SK-N-SH treated with all-trans-retinoic acid at 6 μM for 48 hours (cell line): ENCODE measurements around the gene RAMACL.

Source experiments
- ATAC-seq: fragments of 200-7000 bp; cut with Tn5 transposase; 3 replicates; pipeline ENCODE4 v1.9.1; 2020; ENCODE audit warnings: mild to moderate bottlenecking, moderate library complexity
- ARNTL ChIP-seq: fragments of 450-650 bp; formaldehyde crosslinking; IDR thresholded peaks from 2 replicates; pipeline ENCODE4 v1.5.0; 2020; ENCODE audit warnings: low read depth, mild to moderate bottlenecking, moderate library complexity, borderline replicate concordance
- BACH2 ChIP-seq: fragments of 250-450 bp; sonication (Bioruptor Pico); IDR thresholded peaks from 2 replicates; pipeline ENCODE4 v1.9.0; 2021; ENCODE audit warnings: mild to moderate bottlenecking, borderline replicate concordance
- CREB5 ChIP-seq: fragments of 250-450 bp; sonication (Bioruptor Pico); IDR thresholded peaks from 2 replicates; pipeline ENCODE4 v1.5.1; 2020; ENCODE audit warnings: low read depth, mild to moderate bottlenecking, moderate library complexity
- CSDC2 ChIP-seq: fragments of 250-450 bp; sonication (Bioruptor Pico); IDR thresholded peaks from 2 replicates; pipeline ENCODE4 v1.5.0; 2020; ENCODE audit warnings: mild to moderate bottlenecking, moderate library complexity
- ESRRG ChIP-seq: fragments of 250-450 bp; sonication (Bioruptor Pico); IDR thresholded peaks from 2 replicates; pipeline ENCODE4 v1.6.1; 2021; ENCODE audit warnings: mild to moderate bottlenecking
- GLIS3 ChIP-seq: fragments of 250-450 bp; sonication (Bioruptor Pico); IDR thresholded peaks from 2 replicates; pipeline ENCODE4 v1.5.0; 2020; ENCODE audit warnings: mild to moderate bottlenecking, moderate library complexity
- ISL1 ChIP-seq: fragments of 250-450 bp; sonication (Bioruptor Pico); IDR thresholded peaks from 2 replicates; pipeline ENCODE4 v2.1.2; 2022; ENCODE audit warnings: mild to moderate bottlenecking, moderate library complexity
- OSR1 ChIP-seq: fragments of 250-450 bp; sonication (Bioruptor Pico); IDR thresholded peaks from 2 replicates; pipeline ENCODE4 v1.8.0; 2022; ENCODE audit warnings: moderate library complexity, mild to moderate bottlenecking, inconsistent platforms
- POU6F1 ChIP-seq: fragments of 250-450 bp; sonication (Bioruptor Pico); IDR thresholded peaks from 2 replicates; pipeline ENCODE4 v1.8.0; 2021; ENCODE audit warnings: low read depth, mild to moderate bottlenecking, moderate library complexity, borderline replicate concordance
- PPARA ChIP-seq: fragments of 250-450 bp; sonication (Bioruptor Pico); IDR thresholded peaks from 2 replicates; pipeline ENCODE4 v1.5.0; 2020; ENCODE audit warnings: mild to moderate bottlenecking, borderline replicate concordance
- RARB ChIP-seq: fragments of 250-450 bp; sonication (Bioruptor Pico); IDR thresholded peaks from 2 replicates; pipeline ENCODE4 v1.8.0; 2021; ENCODE audit warnings: mild to moderate bottlenecking, moderate library complexity
- SNAI2 ChIP-seq: fragments of 250-450 bp; sonication (Bioruptor Pico); IDR thresholded peaks from 2 replicates; pipeline ENCODE4 v1.5.0; 2020; ENCODE audit warnings: mild to moderate bottlenecking, moderate library complexity
- TCF4 ChIP-seq: fragments of 250-450 bp; sonication (Bioruptor Pico); IDR thresholded peaks from 2 replicates; pipeline ENCODE4 v1.8.0; 2021; ENCODE audit warnings: mild to moderate bottlenecking, moderate library complexity, borderline replicate concordance
- TOX ChIP-seq: fragments of 250-450 bp; sonication (Bioruptor Pico); IDR thresholded peaks from 2 replicates; pipeline ENCODE4 v1.8.0; 2021; ENCODE audit warnings: mild to moderate bottlenecking, moderate library complexity, borderline replicate concordance
- TSHZ2 ChIP-seq: fragments of 250-450 bp; sonication (Bioruptor Pico); IDR thresholded peaks from 2 replicates; pipeline ENCODE4 v1.5.0; 2020; ENCODE audit warnings: mild to moderate bottlenecking, moderate library complexity
- ZC3H10 ChIP-seq: fragments of 250-450 bp; sonication (Bioruptor Pico); IDR thresholded peaks from 2 replicates; pipeline ENCODE4 v1.5.1; 2021; ENCODE audit warnings: mild to moderate bottlenecking, moderate library complexity
- ZFP3 ChIP-seq: fragments of 250-450 bp; sonication (Bioruptor Pico); IDR thresholded peaks from 2 replicates; pipeline ENCODE4 v1.5.0; 2020; ENCODE audit warnings: mild to moderate bottlenecking, moderate library complexity
- ZFP30 ChIP-seq: fragments of 450-650 bp; formaldehyde crosslinking; IDR thresholded peaks from 2 replicates; pipeline ENCODE4 v1.5.0; 2022; ENCODE audit warnings: mild to moderate bottlenecking, moderate library complexity
- ZNF565 ChIP-seq: fragments of 450-650 bp; formaldehyde crosslinking; conservative IDR thresholded peaks from 2 replicates; pipeline ENCODE4 v1.5.0; 2020; ENCODE audit warnings: low read depth, mild to moderate bottlenecking, moderate library complexity
- ZNF70 ChIP-seq: fragments of 450-650 bp; formaldehyde crosslinking; IDR thresholded peaks from 2 replicates; pipeline ENCODE4 v1.5.0; 2020; ENCODE audit warnings: mild to moderate bottlenecking, moderate library complexity
- ZNF8 ChIP-seq: fragments of 450-650 bp; formaldehyde crosslinking; IDR thresholded peaks from 2 replicates; pipeline ENCODE4 v1.5.0; 2020; ENCODE audit warnings: mild to moderate bottlenecking, moderate library complexity

Gene RAMACL

GRCh38 chr6:166567107-166567506 is 19.4 kb downstream of the RAMACL start:
- ATAC-seq: peak; percentile 90
- TF ChIP-seq TCF4 (CRISPR knock-in tag): no peak
- no peak for TF ChIP-seq ZFP3 (CRISPR knock-in tag)
- TF ChIP-seq ZC3H10: no peak
- no peak for TF ChIP-seq TSHZ2 (CRISPR knock-in tag)
- TF ChIP-seq GLIS3 (CRISPR knock-in tag): no peak
- no peak for TF ChIP-seq OSR1 (CRISPR knock-in tag)
- TF ChIP-seq POU6F1 (CRISPR knock-in tag): no peak
- TF ChIP-seq CSDC2 (CRISPR knock-in tag): no peak
- TF ChIP-seq ZNF70 (CRISPR knock-in tag): no peak
- no peak for TF ChIP-seq ZFP30 (CRISPR knock-in tag)
- no peak for TF ChIP-seq ZNF565
- no peak for TF ChIP-seq BACH2 (CRISPR knock-in tag)
- TF ChIP-seq ESRRG (CRISPR knock-in tag): no peak
- TF ChIP-seq SNAI2 (CRISPR knock-in tag): no peak
- no peak for TF ChIP-seq ZNF8 (CRISPR knock-in tag)
- TF ChIP-seq ARNTL (CRISPR knock-in tag): no peak
- no peak for TF ChIP-seq PPARA (CRISPR knock-in tag)

GRCh38 chr6:166566026-166567011 is 20.2 kb downstream of the RAMACL start:
- TF ChIP-seq ZFP30 (CRISPR knock-in tag) (no peak), PPARA (CRISPR knock-in tag) (no peak), RARB (CRISPR knock-in tag) (no peak), ZNF565 (no peak), ZFP3 (CRISPR knock-in tag) (no peak), TOX (CRISPR knock-in tag) (no peak), CSDC2 (CRISPR knock-in tag) (no peak), CREB5 (no peak), ESRRG (CRISPR knock-in tag) (no peak), POU6F1 (CRISPR knock-in tag) (no peak), BACH2 (CRISPR knock-in tag) (no peak)
- TF ChIP-seq, all 23 proteins: peak for 0
- peak; percentile 18 for ATAC-seq

GRCh38 chr6:166565084-166565967 is 21.2 kb downstream of the RAMACL start:
- TF ChIP-seq OSR1 (CRISPR knock-in tag) (no peak), CREB5 (no peak), POU6F1 (CRISPR knock-in tag) (no peak), ISL1 (no peak), RARB (CRISPR knock-in tag) (no peak)
- ATAC-seq: no peak
